ENCODE measurements around the gene USP3. TPM values are rescaled to one million over a fixed set of nuclear protein-coding genes. Genes with fewer than 3 reads are reported as not detected.

Gene USP3
- total RNA-seq, 1 donor from 2014 or later = 64.2 TPM

- H3K4me3 ChIP-seq = no peak overlapping the region
- no peak overlapping the region for H3K27ac ChIP-seq
- peaks cover 16% of the 10 kb centered on the region for H3K4me1 ChIP-seq
- Mint-ChIP-seq H3K27me3 (ENCODE audit: insufficient read depth, low read depth) (peaks cover 3% of the 10 kb centered on the region), H3K4me1 (peaks cover 20% of the 10 kb centered on the region), H3K4me3 (no peak overlapping the region), H3K9me3 (no peaks in the 10 kb centered on the region), H3K36me3 (no peaks in the 10 kb centered on the region), H3K27ac (no peak overlapping the region)
- no peak for DNase-seq (ENCODE audit: low spot score)
- H3F3A ChIP-seq (ENCODE audit: low read depth) = peaks cover 10% of the 10 kb centered on the region
- no peaks in the 10 kb centered on the region for H4K20me1 ChIP-seq (ENCODE audit: low read depth)
- no peaks in the 10 kb centered on the region for H3K79me2 ChIP-seq (ENCODE audit: low read depth)
- H3K27me3 ChIP-seq = peaks cover 59% of the 10 kb centered on the region
- H3K36me3 ChIP-seq = no peaks in the 10 kb centered on the region
- H3K4me2 ChIP-seq = no peak overlapping the region
- H3K9me3 ChIP-seq (ENCODE audit: low read depth) = no peaks in the 10 kb centered on the region
- no peak overlapping the region for H3K9ac ChIP-seq
- no peak for TF ChIP-seq EZH2phosphoT487 (IDR thresholded peaks at IDR 0.05)
- no peak for TF ChIP-seq EZH2 (IDR thresholded peaks at IDR 0.05)
- TF ChIP-seq CTCF (IDR thresholded peaks at IDR 0.05) = no peak
- H2AFZ ChIP-seq (replicated peaks) = no peak overlapping the region
These were observed 11.0 kb upstream of the USP3 start for GRCh38 chr15:63493436-63493835.

GRCh38 chr15:63494408-63494807, 10.0 kb upstream of the USP3 start:
- Mint-ChIP-seq H3K4me1 (peaks cover 20% of the 10 kb centered on the region), H3K4me3 (no peak overlapping the region), H3K27me3 (ENCODE audit: insufficient read depth, low read depth) (peaks cover 3% of the 10 kb centered on the region), H3K36me3 (no peaks in the 10 kb centered on the region), H3K9me3 (no peaks in the 10 kb centered on the region), H3K27ac (no peak overlapping the region)
- Histone ChIP-seq H3K9me3 (ENCODE audit: low read depth) (no peaks in the 10 kb centered on the region), H3K27ac (no peak overlapping the region), H3F3A (ENCODE audit: low read depth) (peaks cover 10% of the 10 kb centered on the region), H3K36me3 (no peaks in the 10 kb centered on the region), H3K4me1 (peaks cover 16% of the 10 kb centered on the region), H4K20me1 (ENCODE audit: low read depth) (no peaks in the 10 kb centered on the region), H3K4me3 (no peak overlapping the region), H3K9ac (no peak overlapping the region), H3K79me2 (ENCODE audit: low read depth) (no peaks in the 10 kb centered on the region), H3K4me2 (no peak overlapping the region), H3K27me3 (peaks cover 61% of the 10 kb centered on the region), H2AFZ (replicated peaks) (no peak overlapping the region)
- TF ChIP-seq EZH2 (IDR thresholded peaks at IDR 0.05) (no peak), CTCF (IDR thresholded peaks at IDR 0.05) (no peak), EZH2phosphoT487 (IDR thresholded peaks at IDR 0.05) (no peak)
- DNase-seq (ENCODE audit: low spot score) = no peak

GRCh38 chr15:63495343-63495742, 9.1 kb upstream of the USP3 start:
- H3K4me3 Mint-ChIP-seq = no peak overlapping the region
- H3K9me3 Mint-ChIP-seq = no peaks in the 10 kb centered on the region
- peaks cover 21% of the 10 kb centered on the region for H3K4me1 Mint-ChIP-seq
- no peak overlapping the region for H3K27ac Mint-ChIP-seq
- H3K79me2 ChIP-seq (ENCODE audit: low read depth) = no peaks in the 10 kb centered on the region
- H3F3A ChIP-seq (ENCODE audit: low read depth) = peaks cover 10% of the 10 kb centered on the region
- H3K27me3 Mint-ChIP-seq (ENCODE audit: insufficient read depth, low read depth) = peaks cover 3% of the 10 kb centered on the region
- no peaks in the 10 kb centered on the region for H4K20me1 ChIP-seq (ENCODE audit: low read depth)
- no peak for DNase-seq (ENCODE audit: low spot score)
- no peak overlapping the region for H3K4me3 ChIP-seq
- H3K4me2 ChIP-seq = no peak overlapping the region
- no peaks in the 10 kb centered on the region for H3K36me3 Mint-ChIP-seq
- peak overlapping the region; percentile 61 for H2AFZ ChIP-seq (replicated peaks)
- H3K27ac ChIP-seq = no peak overlapping the region
- H3K9ac ChIP-seq = no peak overlapping the region
- H3K4me1 ChIP-seq = peaks cover 16% of the 10 kb centered on the region
- H3K36me3 ChIP-seq = no peaks in the 10 kb centered on the region
- peaks cover 71% of the 10 kb centered on the region for H3K27me3 ChIP-seq
- no peaks in the 10 kb centered on the region for H3K9me3 ChIP-seq (ENCODE audit: low read depth)
- no peak for TF ChIP-seq EZH2phosphoT487 (IDR thresholded peaks at IDR 0.05)
- no peak for TF ChIP-seq EZH2 (IDR thresholded peaks at IDR 0.05)
- TF ChIP-seq CTCF (IDR thresholded peaks at IDR 0.05) = no peak
